RWPE1 (cell line): ENCODE measurements around the gene SOX11.

ENCODE experiments used
- CTCF ChIA-PET: fragments of 350-600 bp; sonication (Branson Sonifier 250); formaldehyde crosslinking; extraction: SDS; loops from one replicate; lab custom pipeline; 2021; lab: Yijun Ruan, JAX
- POLR2A ChIA-PET: fragments of 400-600 bp; formaldehyde crosslinking; extraction: SDS; loops from one replicate; lab custom pipeline; 2020; ENCODE audit warnings: antibody characterized with exemption; ENCODE audit not compliant: low non-redundant PET; lab: Yijun Ruan, JAX
- DNase-seq: peaks from one replicate; pipeline ENCODE4 v3.0.0; 2012; ENCODE audit warnings: low spot score
- H3K27ac ChIP-seq: fragments of 450-650 bp; 2 replicates; pipeline ENCODE4 v1.5.1; 2017
- CTCF ChIP-seq: fragments of 450-650 bp; conservative IDR thresholded peaks from 2 replicates; pipeline ENCODE4 v1.5.1; 2017; ENCODE audit warnings: low read depth, mild to moderate bottlenecking

SOX11 gene

GRCh38 chr2:5725794-5726463 lies 33.7 kb downstream of the SOX11 start:
- no peak overlapping the region for H3K27ac ChIP-seq
- no peak for DNase-seq
- no peak for TF ChIP-seq CTCF
- POLR2A ChIA-PET, result no interaction called here
- CTCF ChIA-PET, result no interaction called here

GRCh38 chr2:5727235-5727634 lies 35.1 kb downstream of the SOX11 start:
- no peak for TF ChIP-seq CTCF
- no peak overlapping the region for H3K27ac ChIP-seq
- ChIA-PET POLR2A (no interaction called here), CTCF (no interaction called here)
- DNase-seq, result no peak

- CTCF ChIA-PET, result interaction anchor here (0.7 kb wide), 1 partner anchor 672 kb away, joined by 3 read pairs; no protein-coding TSS in a partner anchor
- no peak overlapping the region for H3K27ac ChIP-seq
- no peak for TF ChIP-seq CTCF
- POLR2A ChIA-PET, result no interaction called here
- DNase-seq, result no peak
Measured at GRCh38 chr2:5729416-5729815, 37.2 kb downstream of the SOX11 start.

GRCh38 chr2:5730386-5730785 lies 38.2 kb downstream of the SOX11 start:
- no peak for DNase-seq
- POLR2A ChIA-PET, result no interaction called here
- no peak for TF ChIP-seq CTCF
- H3K27ac ChIP-seq, result no peak overlapping the region
- CTCF ChIA-PET, result no interaction called here

GRCh38 chr2:5734859-5735520 lies 42.8 kb downstream of the SOX11 start:
- ChIA-PET CTCF (no interaction called here), POLR2A (no interaction called here)
- TF ChIP-seq CTCF, result no peak
- no peak overlapping the region for H3K27ac ChIP-seq
- DNase-seq, result no peak

- no peak for DNase-seq
- no peak overlapping the region for H3K27ac ChIP-seq
- ChIA-PET POLR2A (no interaction called here), CTCF (no interaction called here)
- no peak for TF ChIP-seq CTCF
Measured at GRCh38 chr2:5735521-5735861, 43.3 kb downstream of the SOX11 start.
